Ectodermal cell (in vitro differentiated cells): ENCODE results near the gene SLC24A3.

Experiments used
- H3K27ac ChIP-seq: 2 replicates; pipeline ENCODE4 v1.7.0; 2013; ENCODE audit warnings: mild to moderate bottlenecking, low read depth, low read length; ENCODE audit not compliant: insufficient read depth, poor library complexity, severe bottlenecking
- H3K27me3 ChIP-seq: 2 replicates; pipeline ENCODE4 v1.7.0; 2013; ENCODE audit warnings: mild to moderate bottlenecking, low read length; ENCODE audit not compliant: insufficient read depth, control insufficient read depth, poor library complexity, severe bottlenecking
- H3K36me3 ChIP-seq: one replicate; pipeline ENCODE4 v1.7.0; 2013; ENCODE audit warnings: low read length; ENCODE audit not compliant: control insufficient read depth, insufficient read depth
- H3K4me1 ChIP-seq: one replicate; pipeline ENCODE4 v1.7.0; 2013; ENCODE audit warnings: low read length; ENCODE audit not compliant: control insufficient read depth, insufficient read depth
- H3K4me3 ChIP-seq: 2 replicates; pipeline ENCODE4 v1.7.0; 2013; ENCODE audit warnings: low read depth, low read length, control low read depth; ENCODE audit not compliant: insufficient read depth
- H3K9me3 ChIP-seq: 2 replicates; pipeline ENCODE4 v1.7.0; 2013; ENCODE audit warnings: mild to moderate bottlenecking, low read length, moderate library complexity; ENCODE audit not compliant: control insufficient read depth
- WGBS, 2 experiments: methylation state at CpG; one replicate each; pipeline ENCODE4 v1.1.7; 2013; ENCODE audit warnings: missing lambda C conversion rate in 2 of 2; 5-methylcytosine and 5-hydroxymethylcytosine counted together

SLC24A3 gene

GRCh38 chr20:19460386-19460785 lies 247.9 kb downstream of the SLC24A3 start:
- H3K4me3 ChIP-seq = no peak overlapping the region
- H3K36me3 ChIP-seq = no peaks in the 10 kb centered on the region
- H3K9me3 ChIP-seq = no peaks in the 10 kb centered on the region
- no peaks in the 10 kb centered on the region for H3K4me1 ChIP-seq
- H3K27ac ChIP-seq = no peak overlapping the region
- H3K27me3 ChIP-seq = no peaks in the 10 kb centered on the region
- WGBS, 2 experiments = 91 to 94% methylated on average over 6 of the region's 6 CpGs

- WGBS, 2 experiments = 92 to 93% methylated on average over 6 of the region's 6 CpGs
- no peaks in the 10 kb centered on the region for H3K36me3 ChIP-seq
- no peaks in the 10 kb centered on the region for H3K27me3 ChIP-seq
- H3K9me3 ChIP-seq = no peaks in the 10 kb centered on the region
- H3K27ac ChIP-seq = no peak overlapping the region
- no peaks in the 10 kb centered on the region for H3K4me1 ChIP-seq
- no peak overlapping the region for H3K4me3 ChIP-seq
Measured at GRCh38 chr20:19462491-19462890, 250.0 kb downstream of the SLC24A3 start.

GRCh38 chr20:19463597-19463996 lies 251.2 kb downstream of the SLC24A3 start:
- no peaks in the 10 kb centered on the region for H3K4me1 ChIP-seq
- no peaks in the 10 kb centered on the region for H3K9me3 ChIP-seq
- WGBS, 2 experiments = 86 to 89% methylated on average over 4 of the region's 4 CpGs
- H3K4me3 ChIP-seq = no peak overlapping the region
- no peak overlapping the region for H3K27ac ChIP-seq
- no peaks in the 10 kb centered on the region for H3K36me3 ChIP-seq
- H3K27me3 ChIP-seq = no peaks in the 10 kb centered on the region

GRCh38 chr20:19465536-19465935 lies 253.1 kb downstream of the SLC24A3 start:
- WGBS, 2 experiments = 90 to 93% methylated on average over 2 of the region's 2 CpGs

GRCh38 chr20:19466206-19466928 lies 253.9 kb downstream of the SLC24A3 start:
- H3K9me3 ChIP-seq = no peaks in the 10 kb centered on the region
- 94 to 98% methylated on average over 10 of the region's 10 CpGs for WGBS, 2 experiments
- H3K27ac ChIP-seq = no peak overlapping the region

More at GRCh38 chr20:19465536-19465935, 253.1 kb downstream of the SLC24A3 start:
- Histone ChIP-seq H3K36me3 (no peaks in the 10 kb centered on the region), H3K9me3 (no peaks in the 10 kb centered on the region), H3K4me3 (no peak overlapping the region), H3K27ac (no peak overlapping the region), H3K4me1 (no peaks in the 10 kb centered on the region), H3K27me3 (no peaks in the 10 kb centered on the region)

GRCh38 chr20:19473216-19473921 lies 260.9 kb downstream of the SLC24A3 start:
- no peaks in the 10 kb centered on the region for H3K4me1 ChIP-seq
- H3K4me3 ChIP-seq = no peak overlapping the region
- H3K36me3 ChIP-seq = no peaks in the 10 kb centered on the region
- H3K27ac ChIP-seq = no peak overlapping the region
- no peaks in the 10 kb centered on the region for H3K9me3 ChIP-seq
- no peaks in the 10 kb centered on the region for H3K27me3 ChIP-seq
- 92 to 95% methylated on average over 7 to 8 of the region's 8 CpGs for WGBS, 2 experiments

More at GRCh38 chr20:19466206-19466928, 253.9 kb downstream of the SLC24A3 start:
- no peaks in the 10 kb centered on the region for H3K36me3 ChIP-seq
- no peak overlapping the region for H3K4me3 ChIP-seq
- no peaks in the 10 kb centered on the region for H3K4me1 ChIP-seq
- no peaks in the 10 kb centered on the region for H3K27me3 ChIP-seq

- H3K27ac ChIP-seq = no peak overlapping the region
- H3K9me3 ChIP-seq = no peaks in the 10 kb centered on the region
- no peaks in the 10 kb centered on the region for H3K36me3 ChIP-seq
- no peaks in the 10 kb centered on the region for H3K27me3 ChIP-seq
- H3K4me3 ChIP-seq = no peak overlapping the region
- no peaks in the 10 kb centered on the region for H3K4me1 ChIP-seq
- WGBS, 2 experiments = 90 to 96% methylated on average over 6 of the region's 6 CpGs
Measured at GRCh38 chr20:19473922-19474286, 261.5 kb downstream of the SLC24A3 start.

- no peaks in the 10 kb centered on the region for H3K4me1 ChIP-seq
- H3K36me3 ChIP-seq = no peaks in the 10 kb centered on the region
- no peaks in the 10 kb centered on the region for H3K9me3 ChIP-seq
- WGBS, 2 experiments = 95 to 96% methylated on average over 5 of the region's 5 CpGs
- no peaks in the 10 kb centered on the region for H3K27me3 ChIP-seq
- H3K27ac ChIP-seq = no peak overlapping the region
- H3K4me3 ChIP-seq = no peak overlapping the region
Measured at GRCh38 chr20:19478320-19478895, 266.0 kb downstream of the SLC24A3 start.

- Histone ChIP-seq H3K4me1 (no peaks in the 10 kb centered on the region), H3K4me3 (no peak overlapping the region), H3K36me3 (no peaks in the 10 kb centered on the region), H3K27me3 (no peaks in the 10 kb centered on the region), H3K9me3 (no peaks in the 10 kb centered on the region), H3K27ac (no peak overlapping the region)
- WGBS, 2 experiments = 87 to 94% methylated on average over 2 of the region's 2 CpGs
Measured at GRCh38 chr20:19482726-19483125, 270.3 kb downstream of the SLC24A3 start.

- H3K4me3 ChIP-seq = no peak overlapping the region
- H3K36me3 ChIP-seq = no peaks in the 10 kb centered on the region
- H3K27ac ChIP-seq = no peak overlapping the region
- H3K9me3 ChIP-seq = no peaks in the 10 kb centered on the region
- no peaks in the 10 kb centered on the region for H3K4me1 ChIP-seq
- H3K27me3 ChIP-seq = no peaks in the 10 kb centered on the region
Measured at GRCh38 chr20:19483309-19483708, 270.9 kb downstream of the SLC24A3 start.
